Measurements from ENCODE around the gene LDB3. TPM values are rescaled to one million over a fixed set of nuclear protein-coding genes. Genes with fewer than 3 reads are reported as not detected.

Gene LDB3
- total RNA-seq, 1 experiment from 2014 or later = 0.20 TPM

DNA sequence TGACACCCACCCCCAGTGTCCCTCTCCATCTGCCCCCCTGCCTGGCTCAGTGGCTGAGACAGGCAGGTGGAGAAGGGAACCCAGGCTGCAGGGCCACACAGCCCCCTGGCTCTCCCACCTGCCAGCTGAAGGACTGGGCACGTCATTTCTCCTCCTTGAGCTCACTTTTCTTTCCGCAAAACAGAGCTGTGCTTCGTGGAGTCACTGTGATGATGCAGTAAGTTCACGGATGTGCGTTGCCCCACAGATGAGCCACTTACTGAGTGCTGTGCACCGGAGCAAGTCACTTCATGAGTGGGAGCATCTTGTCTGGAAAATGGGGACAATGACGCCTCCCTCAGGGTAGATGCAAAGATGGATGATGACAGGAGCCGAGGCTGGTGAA is 11.3 kb upstream of the LDB3 start (continued):
- TF ChIP-seq ZBTB33 (IDR thresholded peaks at IDR 0.05; ENCODE audit: extremely low read depth, insufficient replicate concordance, low read length) (no peak), RAD21 (IDR thresholded peaks at IDR 0.05; ENCODE audit: low read depth) (no peak), ELF1 (IDR thresholded peaks at IDR 0.05; ENCODE audit: borderline replicate concordance, low read depth) (no peak), ZFX (IDR thresholded peaks at IDR 0.05) (no peak), POLR2A (IDR thresholded peaks at IDR 0.05; ENCODE audit: borderline replicate concordance, extremely low read depth, insufficient read depth, insufficient read length) (no peak), ATF3 (IDR thresholded peaks at IDR 0.05) (no peak), EGR1 (IDR thresholded peaks at IDR 0.05; ENCODE audit: low read depth) (no peak), MAX (IDR thresholded peaks at IDR 0.05) (no peak), ZNF274 (IDR thresholded peaks at IDR 0.05; ENCODE audit: low read depth, low read length) (no peak)

DNA sequence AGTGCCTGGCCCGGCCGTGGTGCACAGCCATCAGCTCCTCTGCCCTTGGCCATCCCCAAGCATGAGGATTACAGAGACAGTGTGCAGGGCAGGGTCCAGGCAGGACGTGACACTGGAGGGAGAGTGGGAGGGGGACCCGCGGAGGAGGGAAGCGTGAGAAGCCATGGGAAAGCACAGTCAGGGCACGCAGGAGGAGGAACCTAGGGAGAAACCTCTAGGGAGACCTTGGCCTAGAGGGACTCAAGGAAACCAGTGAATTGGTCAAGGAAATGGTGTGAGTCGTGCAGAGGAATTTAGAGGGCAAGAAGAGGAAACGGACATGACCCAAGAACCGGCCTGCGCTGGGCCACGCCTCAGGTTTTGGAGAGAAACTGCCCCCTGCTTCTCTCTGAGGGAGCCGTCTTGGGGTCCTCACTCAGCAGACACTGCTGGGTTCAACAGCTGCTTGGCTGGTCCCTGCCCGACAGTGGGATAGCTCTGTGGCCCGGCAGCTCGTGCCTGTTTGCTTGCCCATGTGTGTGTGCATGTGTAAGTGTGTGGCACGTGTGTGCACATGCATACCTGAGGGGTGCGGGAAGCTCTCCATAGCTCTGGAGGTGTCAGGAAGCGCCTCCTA is 10.8 kb upstream of the LDB3 start:
- intact Hi-C loops (cut with micrococcal nuclease) = no loop called here
- RAD21 ChIA-PET (ENCODE audit: low non-redundant PET in 1 of 2, low total read pairs in 2 of 2, uncharacterized antibody in 2 of 2, unreplicated experiment in 2 of 2) = no interaction called here
- H3K27ac ChIP-seq (ENCODE audit: low read depth, low read length) = no peak overlapping the region
- POLR2A ChIA-PET = no interaction called here
- no peaks in the 10 kb centered on the region for H3K79me2 ChIP-seq (ENCODE audit: insufficient read depth, low read length)
- DNase-seq (ENCODE audit: low read depth, low spot score) (no peak), ATAC-seq (no peak)
- H3K9ac ChIP-seq (ENCODE audit: low read length) = no peak overlapping the region
- H3K4me1 ChIP-seq (ENCODE audit: control insufficient read depth in 1 of 2, insufficient read depth in 2 of 2, low read length in 2 of 2) = peaks cover 0 to 7% of the 10 kb centered on the region in 2 experiments; a peak in 1 of 4 replicates
- H3K27me3 ChIP-seq (ENCODE audit: insufficient read depth, low read length) = no peaks in the 10 kb centered on the region
- CTCF ChIA-PET = no interaction called here
- no peak overlapping the region for H3K4me2 ChIP-seq (ENCODE audit: low read length)
- H3K36me3 ChIP-seq (ENCODE audit: control insufficient read depth in 1 of 2, insufficient read depth in 2 of 2, low read length in 2 of 2) = no peaks in the 10 kb centered on the region
- H3K4me3 ChIP-seq (replicated peaks in 1 of 2; ENCODE audit: low read depth in 1 of 2, low read length in 2 of 2) = no peak overlapping the region
- H4K20me1 ChIP-seq (ENCODE audit: insufficient read depth) = no peaks in the 10 kb centered on the region
- H3K9me3 ChIP-seq (ENCODE audit: control insufficient read depth in 1 of 2, insufficient read depth in 1 of 2, low read depth in 1 of 2, low read length in 2 of 2) = no peaks in the 10 kb centered on the region
- H3K9me2 ChIP-seq (ENCODE audit: insufficient read depth) = no peaks in the 10 kb centered on the region
- no TSS peak for BruUV-seq (replicated peaks)
- no peak overlapping the region for H2AFZ ChIP-seq (ENCODE audit: low read depth, low read length, poor library complexity, severe bottlenecking)
- TF ChIP-seq RAD21 (IDR thresholded peaks at IDR 0.05; ENCODE audit: low read depth) = no peak
- TF ChIP-seq CBX3 (IDR thresholded peaks at IDR 0.05; ENCODE audit: low read depth) = no peak
- no peak for TF ChIP-seq FOSL1 (IDR thresholded peaks at IDR 0.05; ENCODE audit: low read depth)
- no peak for TF ChIP-seq POLR2AphosphoS5 (IDR thresholded peaks at IDR 0.05; ENCODE audit: low read depth, low read length)
- TF ChIP-seq POLR2A (IDR thresholded peaks at IDR 0.05; ENCODE audit: borderline replicate concordance, extremely low read depth, insufficient read depth, insufficient read length) = no peak
- TF ChIP-seq EGR1 (IDR thresholded peaks at IDR 0.05; ENCODE audit: low read depth) = no peak
- no peak for TF ChIP-seq EZH2phosphoT487 (IDR thresholded peaks at IDR 0.05; ENCODE audit: borderline replicate concordance)
- TF ChIP-seq MAX (IDR thresholded peaks at IDR 0.05) = no peak
- no peak for TF ChIP-seq ZNF274 (IDR thresholded peaks at IDR 0.05; ENCODE audit: low read depth, low read length)
- TF ChIP-seq ELF1 (IDR thresholded peaks at IDR 0.05; ENCODE audit: borderline replicate concordance, low read depth) = no peak
- TF ChIP-seq, protein P1, sequence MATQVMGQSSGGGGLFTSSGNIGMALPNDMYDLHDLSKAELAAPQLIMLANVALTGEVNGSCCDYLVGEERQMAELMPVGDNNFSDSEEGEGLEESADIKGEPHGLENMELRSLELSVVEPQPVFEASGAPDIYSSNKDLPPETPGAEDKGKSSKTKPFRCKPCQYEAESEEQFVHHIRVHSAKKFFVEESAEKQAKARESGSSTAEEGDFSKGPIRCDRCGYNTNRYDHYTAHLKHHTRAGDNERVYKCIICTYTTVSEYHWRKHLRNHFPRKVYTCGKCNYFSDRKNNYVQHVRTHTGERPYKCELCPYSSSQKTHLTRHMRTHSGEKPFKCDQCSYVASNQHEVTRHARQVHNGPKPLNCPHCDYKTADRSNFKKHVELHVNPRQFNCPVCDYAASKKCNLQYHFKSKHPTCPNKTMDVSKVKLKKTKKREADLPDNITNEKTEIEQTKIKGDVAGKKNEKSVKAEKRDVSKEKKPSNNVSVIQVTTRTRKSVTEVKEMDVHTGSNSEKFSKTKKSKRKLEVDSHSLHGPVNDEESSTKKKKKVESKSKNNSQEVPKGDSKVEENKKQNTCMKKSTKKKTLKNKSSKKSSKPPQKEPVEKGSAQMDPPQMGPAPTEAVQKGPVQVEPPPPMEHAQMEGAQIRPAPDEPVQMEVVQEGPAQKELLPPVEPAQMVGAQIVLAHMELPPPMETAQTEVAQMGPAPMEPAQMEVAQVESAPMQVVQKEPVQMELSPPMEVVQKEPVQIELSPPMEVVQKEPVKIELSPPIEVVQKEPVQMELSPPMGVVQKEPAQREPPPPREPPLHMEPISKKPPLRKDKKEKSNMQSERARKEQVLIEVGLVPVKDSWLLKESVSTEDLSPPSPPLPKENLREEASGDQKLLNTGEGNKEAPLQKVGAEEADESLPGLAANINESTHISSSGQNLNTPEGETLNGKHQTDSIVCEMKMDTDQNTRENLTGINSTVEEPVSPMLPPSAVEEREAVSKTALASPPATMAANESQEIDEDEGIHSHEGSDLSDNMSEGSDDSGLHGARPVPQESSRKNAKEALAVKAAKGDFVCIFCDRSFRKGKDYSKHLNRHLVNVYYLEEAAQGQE (IDR thresholded peaks at IDR 0.05; ENCODE audit: low read depth) = no peak
- TF ChIP-seq ZBTB33 (IDR thresholded peaks at IDR 0.05; ENCODE audit: extremely low read depth, insufficient replicate concordance, low read length) = no peak
- TF ChIP-seq ATF3 (IDR thresholded peaks at IDR 0.05) = no peak
- no peak for TF ChIP-seq JUND (IDR thresholded peaks at IDR 0.05)

Data from HCT116 (cell line).